GM18520 (cell line): Measurements from ENCODE around the gene MMD2.
"Not testable (repeated sequence)": the region's sequence is repeated elsewhere in the genome, so short reads cannot be mapped to it uniquely, and the experiment has no call there.

ENCODE experiments used
- ATAC-seq: cut with Tn5 transposase; IDR thresholded peaks from one replicate; pipeline ENCODE4 v1.9.1; 2021; ENCODE audit not compliant: unreplicated experiment

Gene MMD2

DNA sequence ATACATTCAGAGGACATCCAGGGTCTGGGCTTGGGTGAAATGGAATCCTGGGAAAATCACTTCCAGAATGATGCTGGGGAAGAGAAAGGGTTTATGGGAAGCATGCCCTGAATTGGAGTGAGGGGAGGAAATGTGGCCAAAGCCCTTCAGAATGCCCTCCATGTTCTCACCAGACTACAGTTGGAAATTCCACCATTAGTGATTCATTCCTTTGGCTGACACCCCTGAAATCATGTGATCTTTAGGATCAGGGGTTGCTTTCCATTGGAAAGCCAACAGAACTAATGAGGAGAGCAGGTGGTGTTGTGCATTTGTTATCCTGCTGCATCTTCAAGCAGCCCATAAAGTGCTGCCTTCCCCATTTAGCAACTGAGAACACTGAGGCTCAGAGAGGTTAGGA, 54.6 kb downstream of the MMD2 start:
- ATAC-seq = no peak

GRCh38 chr7:4895766-4896165, 63.2 kb downstream of the MMD2 start:
- no peak for ATAC-seq

GRCh38 chr7:4894482-4894881, 64.5 kb downstream of the MMD2 start:
- no peak for ATAC-seq

DNA sequence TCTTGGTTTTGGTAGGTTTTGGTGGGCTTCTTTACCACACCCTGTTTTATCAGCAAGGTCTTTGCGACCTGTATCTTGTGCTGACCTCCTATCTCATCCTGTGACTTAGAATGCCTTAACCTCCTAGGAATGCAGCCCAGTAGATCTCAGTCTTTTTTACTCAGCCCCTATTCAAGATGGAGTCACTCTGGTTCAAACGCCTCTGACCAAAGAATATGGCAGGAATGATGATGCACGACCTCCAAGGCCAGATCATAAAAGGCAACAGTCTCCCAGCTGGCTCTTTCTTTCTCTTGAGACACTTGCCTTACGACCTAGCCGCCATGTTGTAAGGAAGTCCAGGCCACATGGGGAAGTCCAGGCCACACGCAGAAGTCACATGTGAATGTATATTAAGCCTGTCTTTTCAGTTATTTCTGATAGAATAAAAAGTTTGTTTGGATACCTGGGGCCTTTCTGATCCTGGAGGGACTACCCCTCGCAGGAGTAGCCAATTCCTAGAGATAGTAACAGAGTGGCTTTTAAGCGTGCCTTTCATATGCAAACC, 65.0 kb downstream of the MMD2 start:
- ATAC-seq = no peak

GRCh38 chr7:4893188-4893587, 65.8 kb downstream of the MMD2 start:
- ATAC-seq = not testable (repeated sequence)

- ATAC-seq = not testable (repeated sequence)
Measured at GRCh38 chr7:4891522-4891921, 67.5 kb downstream of the MMD2 start.

GRCh38 chr7:4889682-4890081, 69.3 kb downstream of the MMD2 start:
- no peak for ATAC-seq

DNA sequence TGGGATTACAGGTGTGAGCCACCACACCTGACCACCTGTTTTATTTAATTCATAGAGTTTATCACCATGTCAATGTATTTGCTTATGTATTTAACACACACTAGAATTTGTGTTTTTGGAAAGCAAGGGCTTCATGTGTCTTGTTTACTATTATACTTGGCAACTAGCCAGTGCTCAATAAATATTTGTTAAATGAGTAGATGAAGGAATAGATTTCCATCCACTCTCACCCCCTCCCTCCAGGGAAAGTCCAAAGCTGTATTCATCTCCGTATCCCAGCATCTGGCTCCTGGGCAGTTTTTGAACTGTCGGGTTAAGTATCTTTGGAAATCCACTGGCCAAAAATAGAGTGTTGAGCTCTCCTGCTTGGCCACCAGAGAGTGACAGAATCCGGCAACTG, 70.8 kb downstream of the MMD2 start:
- ATAC-seq = no peak

GRCh38 chr7:4886671-4887070, 72.3 kb downstream of the MMD2 start:
- no peak for ATAC-seq

DNA sequence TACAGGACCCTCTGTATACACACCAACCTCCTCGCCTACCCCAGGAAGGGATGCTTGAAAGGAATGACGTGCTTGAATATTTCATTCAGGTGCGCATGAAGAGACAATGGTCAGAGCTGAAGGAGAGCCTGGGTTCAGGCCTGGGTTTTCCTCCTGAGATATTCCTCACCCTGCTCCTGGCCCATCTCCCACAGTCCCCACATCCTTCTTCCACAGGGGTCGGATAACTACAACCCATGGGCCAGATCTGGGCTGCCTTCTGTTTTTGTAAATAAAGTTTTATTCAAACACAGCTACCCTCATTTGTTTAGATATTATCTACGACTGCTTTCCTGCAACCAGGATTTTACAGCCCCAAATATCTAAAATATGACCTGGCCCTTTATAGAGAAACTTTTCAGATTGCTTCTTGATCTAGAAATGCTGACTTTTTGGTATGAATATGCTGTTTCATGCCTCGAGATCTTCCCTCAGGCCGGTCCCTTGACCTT, 73.6 kb downstream of the MMD2 start:
- no peak for ATAC-seq

DNA sequence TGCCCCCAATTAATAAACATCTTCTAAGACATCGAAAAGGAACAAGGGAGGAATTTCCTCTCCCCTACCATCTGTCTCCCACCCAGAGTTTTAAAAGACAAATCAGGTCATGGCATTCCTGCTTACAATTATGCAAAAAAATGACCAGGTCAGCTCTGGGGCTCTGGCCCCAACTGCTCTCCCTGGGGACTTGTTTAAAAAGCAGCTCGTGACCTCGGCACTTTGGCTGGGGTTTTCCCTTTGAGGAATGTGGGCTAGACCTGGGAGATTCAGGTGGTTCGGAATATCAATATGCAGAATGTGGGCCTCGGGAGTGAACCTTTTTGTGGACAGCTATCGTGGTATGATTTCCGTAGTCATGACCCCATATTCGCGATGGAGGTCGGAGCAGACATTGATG, 74.8 kb downstream of the MMD2 start:
- no peak for ATAC-seq

GRCh38 chr7:4883372-4884144, 75.4 kb downstream of the MMD2 start, which contains the start of gene RADIL:
Gene RADIL (minus strand): TSS chr7:4883716. CDS start chr7:4878139, 5,577 bp downstream.
- no peak for ATAC-seq

DNA sequence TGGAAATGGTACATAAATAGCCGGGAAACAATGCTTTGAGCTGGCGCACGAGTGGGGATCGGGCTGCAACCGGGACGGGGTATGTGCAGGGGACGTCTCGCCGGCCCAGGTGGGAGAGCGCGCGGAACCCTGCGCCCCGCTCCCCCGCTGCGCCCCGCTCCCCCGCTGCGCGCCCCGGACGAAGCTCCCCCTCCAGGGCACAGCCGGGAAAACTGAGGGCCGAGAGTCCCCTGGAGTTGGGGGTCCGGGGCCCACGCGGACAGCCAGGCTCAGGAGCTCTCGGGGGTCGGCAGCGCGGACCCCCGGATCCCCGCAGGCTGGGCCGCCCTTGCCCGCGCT, 76.0 kb downstream of the MMD2 start:
- no peak for ATAC-seq

DNA sequence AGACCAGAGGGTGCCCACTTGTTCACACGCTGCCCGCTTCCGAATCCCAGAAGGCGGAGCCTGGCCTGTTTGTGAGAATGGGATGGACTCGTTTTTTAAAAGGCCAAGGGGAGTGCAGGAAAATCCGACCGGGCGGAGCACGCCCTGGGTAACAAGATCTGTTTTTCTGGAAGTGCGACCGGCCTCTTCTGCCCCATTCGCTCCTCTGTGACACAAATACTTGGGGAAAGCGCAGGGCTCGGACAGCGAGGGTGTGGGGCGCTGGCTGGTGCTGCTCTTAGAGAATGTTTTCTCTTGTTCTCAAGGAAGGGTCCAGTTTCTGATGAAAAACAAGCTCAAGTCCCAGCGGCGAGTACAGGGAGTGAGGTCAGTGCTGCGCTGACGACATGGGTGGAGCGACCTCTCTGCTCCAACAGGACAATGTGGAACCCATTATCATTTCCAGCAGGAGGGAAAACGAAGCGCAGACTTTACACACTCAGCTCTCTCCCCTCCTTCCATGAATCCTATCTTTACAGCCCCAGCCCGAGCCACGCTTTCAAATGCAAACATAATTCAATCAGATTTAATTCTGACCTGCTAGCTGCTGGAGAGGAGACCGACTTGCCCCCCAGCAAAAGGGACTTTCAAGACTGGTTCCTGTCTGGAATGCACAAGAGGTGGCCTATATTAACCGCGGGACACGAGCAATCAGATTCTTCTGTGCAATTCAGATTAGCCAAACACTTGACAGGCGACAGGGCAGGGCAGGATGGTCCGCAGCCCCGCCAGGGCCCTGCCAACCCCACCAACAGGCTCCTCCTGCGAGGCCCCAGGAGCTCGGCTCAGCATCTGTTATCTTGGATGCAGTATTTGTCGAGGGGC, 76.6 kb downstream of the MMD2 start:
- no peak for ATAC-seq

DNA sequence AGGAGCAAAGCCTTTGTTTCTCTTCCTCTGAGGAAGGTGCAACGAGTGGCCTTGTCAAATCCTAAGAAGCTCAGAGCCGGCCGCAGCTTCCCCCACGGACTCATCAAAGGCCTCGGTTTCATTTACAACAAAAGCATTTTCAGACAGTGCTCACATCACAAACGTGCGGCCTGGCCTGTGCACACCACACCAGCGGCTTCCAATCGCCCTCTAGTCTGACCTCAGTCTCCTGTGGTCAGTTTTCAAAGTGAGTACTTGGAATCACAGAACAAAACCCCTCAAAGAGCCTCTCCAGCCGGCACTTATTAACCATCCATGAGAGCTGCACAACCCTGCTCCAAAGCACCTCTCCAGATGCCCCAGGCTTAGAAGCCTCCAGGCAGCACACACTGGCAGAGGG, 78.8 kb downstream of the MMD2 start:
- no peak for ATAC-seq

- no peak for ATAC-seq
Measured at GRCh38 chr7:4879396-4880081, 79.4 kb downstream of the MMD2 start.

DNA sequence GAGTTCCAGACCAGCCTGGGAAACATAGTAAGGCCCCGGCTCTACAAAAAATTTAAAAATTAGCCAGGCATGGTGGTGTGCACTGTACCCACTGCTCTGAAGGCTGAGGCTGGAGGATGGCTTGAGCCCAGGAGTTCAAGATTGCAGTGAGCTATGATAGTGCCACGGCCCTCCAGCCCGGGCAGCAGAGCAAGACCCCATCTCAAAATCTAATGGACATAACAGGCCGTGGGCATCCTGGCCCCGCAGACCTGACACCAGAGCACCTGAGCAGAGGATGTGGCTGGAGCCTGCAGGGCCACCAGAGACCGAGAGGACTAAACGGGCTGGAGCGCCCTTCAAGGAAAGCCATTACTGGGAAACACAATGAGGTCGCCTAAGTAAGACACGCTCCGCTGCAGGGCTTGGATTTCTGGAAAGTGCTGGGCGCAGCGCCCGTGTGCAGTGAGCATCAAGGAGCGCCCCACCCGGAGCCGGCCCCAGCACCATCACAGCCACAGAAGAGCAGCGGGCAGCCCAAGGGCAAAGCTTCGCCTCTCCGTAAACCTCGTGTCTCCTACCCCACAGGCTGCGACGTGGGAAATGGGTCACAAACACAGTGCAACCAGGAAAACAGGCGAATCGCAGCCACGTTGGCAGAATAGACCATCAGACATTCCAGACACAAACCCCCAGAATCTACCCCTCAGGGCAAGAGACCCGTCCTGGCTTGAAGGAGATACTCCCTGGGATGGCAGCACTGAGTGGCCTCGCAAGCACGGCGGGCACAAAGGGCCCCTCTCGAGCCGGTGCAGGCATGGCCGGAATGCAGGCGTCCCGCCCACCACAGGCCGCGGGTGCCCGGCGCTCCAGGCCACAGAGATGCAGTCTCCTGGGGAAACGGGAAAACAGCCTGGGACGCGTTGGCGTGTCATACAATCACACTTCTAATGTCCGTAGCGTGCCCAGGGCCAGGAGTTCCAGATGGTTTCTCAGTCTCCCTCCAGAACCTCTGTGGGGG, 80.4 kb downstream of the MMD2 start:
- ATAC-seq = no peak

DNA sequence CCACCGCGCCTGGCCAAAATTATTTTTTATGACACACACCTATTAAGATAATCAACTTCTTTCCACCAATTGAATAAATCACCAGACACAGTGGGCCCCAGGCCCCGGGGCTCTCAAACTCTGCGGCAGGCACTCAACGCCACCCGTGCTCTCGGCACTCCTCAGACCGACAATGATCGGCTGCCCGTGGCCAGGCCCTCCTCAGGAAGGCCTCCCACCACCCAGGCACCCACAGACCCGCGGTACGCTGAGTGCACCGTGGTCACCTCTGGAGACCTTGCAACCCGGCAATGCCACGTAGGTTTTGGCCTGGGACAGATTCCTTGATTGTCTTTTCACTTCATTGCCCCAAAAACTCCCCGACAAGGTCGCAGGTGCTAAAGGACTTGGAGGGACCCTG, 82.4 kb downstream of the MMD2 start:
- ATAC-seq = no peak

GRCh38 chr7:4875391-4875790, 83.6 kb downstream of the MMD2 start:
- no peak for ATAC-seq
